PFSK-1 (cell line): ENCODE data around the gene RNF212B.

Experiments
- SIN3A ChIP-seq: IDR thresholded peaks from 2 replicates; pipeline ENCODE4 v1.6.1; 2012; ENCODE audit warnings: mild to moderate bottlenecking, low read length, moderate library complexity, borderline replicate concordance; ENCODE audit not compliant: insufficient read depth
- TF ChIP-seq, protein P1 (sequence below), 2 experiments: IDR thresholded peaks; 2 replicates each; pipeline versions ENCODE4 v1.6.1 to v1.8.0; 2011 to 2012; ENCODE audit warnings: low read depth in 2 of 2, low read length in 2 of 2, control low read depth in 1 of 2, inconsistent platforms in 1 of 2, mild to moderate bottlenecking in 1 of 2, moderate library complexity in 1 of 2; ENCODE audit not compliant: insufficient read depth in 1 of 2

DNA sequence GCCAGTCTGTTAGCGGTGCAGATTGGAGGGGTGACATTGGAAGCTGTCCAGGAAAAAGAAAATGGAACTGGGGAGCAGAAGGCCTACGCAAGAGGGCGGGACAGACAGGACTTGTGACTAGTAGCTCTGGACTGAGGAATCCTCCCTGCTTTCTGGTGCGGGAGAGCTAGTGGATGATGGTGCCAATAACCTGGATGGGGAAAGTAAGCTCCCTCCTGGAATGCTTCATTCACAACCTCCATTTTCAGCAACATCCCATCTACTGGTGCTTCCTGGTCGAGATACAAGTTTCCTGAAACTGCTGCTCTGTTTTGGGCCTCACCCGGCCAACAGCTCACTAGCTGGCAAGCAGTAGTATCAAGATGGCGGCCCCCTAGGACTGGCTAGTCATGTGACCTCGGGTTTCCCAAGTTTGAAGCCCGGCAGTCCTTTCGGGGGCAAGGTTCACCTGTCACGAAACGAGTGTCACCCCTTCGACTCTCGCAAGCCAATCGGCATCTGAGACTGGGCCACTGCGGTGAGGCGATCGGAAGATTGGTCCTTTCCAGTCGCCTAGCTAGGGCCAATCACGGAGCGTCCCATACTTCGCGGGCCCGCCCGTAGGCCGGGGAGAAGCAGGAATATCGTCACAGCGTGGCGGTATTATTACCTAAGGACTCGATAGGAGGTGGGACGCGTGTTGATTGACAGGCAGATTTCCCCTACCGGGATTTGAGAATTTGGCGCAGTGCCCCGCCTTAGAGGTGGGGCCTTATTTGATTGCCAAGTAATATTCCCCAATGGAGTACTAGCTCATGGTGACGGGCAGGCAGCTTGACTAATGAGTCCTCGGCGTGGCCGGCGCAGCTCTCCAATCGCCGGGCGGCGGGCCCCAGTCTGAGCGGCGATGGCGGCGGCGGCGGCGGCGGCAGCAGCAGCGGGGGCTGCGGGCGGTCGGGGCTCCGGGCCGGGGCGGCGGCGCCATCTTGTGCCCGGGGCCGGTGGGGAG is 83.1 kb downstream of the RNF212B start, which contains the start of gene PABPN1:
- TF ChIP-seq, protein P1, sequence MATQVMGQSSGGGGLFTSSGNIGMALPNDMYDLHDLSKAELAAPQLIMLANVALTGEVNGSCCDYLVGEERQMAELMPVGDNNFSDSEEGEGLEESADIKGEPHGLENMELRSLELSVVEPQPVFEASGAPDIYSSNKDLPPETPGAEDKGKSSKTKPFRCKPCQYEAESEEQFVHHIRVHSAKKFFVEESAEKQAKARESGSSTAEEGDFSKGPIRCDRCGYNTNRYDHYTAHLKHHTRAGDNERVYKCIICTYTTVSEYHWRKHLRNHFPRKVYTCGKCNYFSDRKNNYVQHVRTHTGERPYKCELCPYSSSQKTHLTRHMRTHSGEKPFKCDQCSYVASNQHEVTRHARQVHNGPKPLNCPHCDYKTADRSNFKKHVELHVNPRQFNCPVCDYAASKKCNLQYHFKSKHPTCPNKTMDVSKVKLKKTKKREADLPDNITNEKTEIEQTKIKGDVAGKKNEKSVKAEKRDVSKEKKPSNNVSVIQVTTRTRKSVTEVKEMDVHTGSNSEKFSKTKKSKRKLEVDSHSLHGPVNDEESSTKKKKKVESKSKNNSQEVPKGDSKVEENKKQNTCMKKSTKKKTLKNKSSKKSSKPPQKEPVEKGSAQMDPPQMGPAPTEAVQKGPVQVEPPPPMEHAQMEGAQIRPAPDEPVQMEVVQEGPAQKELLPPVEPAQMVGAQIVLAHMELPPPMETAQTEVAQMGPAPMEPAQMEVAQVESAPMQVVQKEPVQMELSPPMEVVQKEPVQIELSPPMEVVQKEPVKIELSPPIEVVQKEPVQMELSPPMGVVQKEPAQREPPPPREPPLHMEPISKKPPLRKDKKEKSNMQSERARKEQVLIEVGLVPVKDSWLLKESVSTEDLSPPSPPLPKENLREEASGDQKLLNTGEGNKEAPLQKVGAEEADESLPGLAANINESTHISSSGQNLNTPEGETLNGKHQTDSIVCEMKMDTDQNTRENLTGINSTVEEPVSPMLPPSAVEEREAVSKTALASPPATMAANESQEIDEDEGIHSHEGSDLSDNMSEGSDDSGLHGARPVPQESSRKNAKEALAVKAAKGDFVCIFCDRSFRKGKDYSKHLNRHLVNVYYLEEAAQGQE (IDR thresholded peaks at IDR 0.05; ENCODE audit: insufficient read depth in 1 of 2, low read depth in 2 of 2, low read length in 2 of 2): no peak
- no peak; the same call in 1 of the 2 replicates for TF ChIP-seq SIN3A
